ENCODE measurements around the gene NPC1.

Gene NPC1

DNA sequence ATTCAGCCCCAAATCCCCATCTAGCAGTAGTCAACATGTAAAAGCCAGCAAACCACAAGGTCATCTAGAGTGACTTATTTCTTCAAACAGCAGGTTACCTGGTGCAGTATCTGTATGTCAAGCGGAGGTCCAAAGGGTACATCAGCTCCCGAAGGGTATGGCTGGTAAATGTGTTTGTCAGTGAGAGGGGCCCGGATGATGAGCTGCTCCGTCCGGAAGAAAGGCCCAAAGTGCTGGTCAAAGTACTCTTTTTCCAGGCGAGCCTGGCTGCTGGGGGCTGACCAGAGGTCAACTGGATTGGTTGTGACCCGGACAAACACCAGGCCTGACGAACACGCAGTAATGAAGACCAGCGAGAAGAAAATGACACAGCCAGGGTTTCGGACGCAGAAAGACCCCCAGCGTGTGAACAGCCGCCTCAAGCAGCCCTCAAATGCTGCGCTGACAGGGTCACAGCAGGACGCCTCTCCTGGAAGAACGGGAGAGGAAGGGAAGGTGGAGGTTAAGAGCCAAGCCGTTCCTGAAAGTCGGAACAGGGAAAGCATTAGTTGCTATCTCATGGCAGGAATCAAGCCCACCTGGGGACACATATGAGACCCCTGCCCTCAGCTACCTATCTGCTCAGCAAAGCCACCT, 30.0 kb downstream of the NPC1 start:
- no peak overlapping the region for H3K4me3 ChIP-seq (ENCODE audit: low read length)
- H3K4me2 ChIP-seq (ENCODE audit: low read length) = no peak overlapping the region
- H3K9me3 ChIP-seq (replicated peaks; ENCODE audit: low read length) = no peaks in the 10 kb centered on the region
- no peak overlapping the region for H3K9ac ChIP-seq (ENCODE audit: low read depth, low read length)
- H3K4me1 ChIP-seq (ENCODE audit: control insufficient read depth, insufficient read depth, low read length) = no peaks in the 10 kb centered on the region
- H3K27me3 ChIP-seq (ENCODE audit: control insufficient read depth, insufficient read depth, low read length) = no peaks in the 10 kb centered on the region
- peaks cover 80% of the 10 kb centered on the region for H3K36me3 ChIP-seq (ENCODE audit: insufficient read depth, low read length)

GRCh38 chr18:23553887-23554286, 32.4 kb downstream of the NPC1 start:
- no peak overlapping the region for H3K9ac ChIP-seq (ENCODE audit: low read depth, low read length)
- H3K27me3 ChIP-seq (ENCODE audit: control insufficient read depth, insufficient read depth, low read length) = no peaks in the 10 kb centered on the region
- no peaks in the 10 kb centered on the region for H3K4me1 ChIP-seq (ENCODE audit: control insufficient read depth, insufficient read depth, low read length)
- peaks cover 78% of the 10 kb centered on the region for H3K36me3 ChIP-seq (ENCODE audit: insufficient read depth, low read length)
- no peak overlapping the region for H3K4me3 ChIP-seq (ENCODE audit: low read length)
- H3K4me2 ChIP-seq (ENCODE audit: low read length) = no peak overlapping the region
- H3K9me3 ChIP-seq (replicated peaks; ENCODE audit: low read length) = no peaks in the 10 kb centered on the region

- no peaks in the 10 kb centered on the region for H3K9me3 ChIP-seq (replicated peaks; ENCODE audit: low read length)
- H3K9ac ChIP-seq (ENCODE audit: low read depth, low read length) = no peak overlapping the region
- H3K4me2 ChIP-seq (ENCODE audit: low read length) = no peak overlapping the region
- H3K4me1 ChIP-seq (ENCODE audit: control insufficient read depth, insufficient read depth, low read length) = no peaks in the 10 kb centered on the region
- peaks cover 83% of the 10 kb centered on the region for H3K36me3 ChIP-seq (ENCODE audit: insufficient read depth, low read length)
- H3K27me3 ChIP-seq (ENCODE audit: control insufficient read depth, insufficient read depth, low read length) = no peaks in the 10 kb centered on the region
- no peak overlapping the region for H3K4me3 ChIP-seq (ENCODE audit: low read length)
These were observed 33.8 kb downstream of the NPC1 start for GRCh38 chr18:23552505-23552904.

DNA sequence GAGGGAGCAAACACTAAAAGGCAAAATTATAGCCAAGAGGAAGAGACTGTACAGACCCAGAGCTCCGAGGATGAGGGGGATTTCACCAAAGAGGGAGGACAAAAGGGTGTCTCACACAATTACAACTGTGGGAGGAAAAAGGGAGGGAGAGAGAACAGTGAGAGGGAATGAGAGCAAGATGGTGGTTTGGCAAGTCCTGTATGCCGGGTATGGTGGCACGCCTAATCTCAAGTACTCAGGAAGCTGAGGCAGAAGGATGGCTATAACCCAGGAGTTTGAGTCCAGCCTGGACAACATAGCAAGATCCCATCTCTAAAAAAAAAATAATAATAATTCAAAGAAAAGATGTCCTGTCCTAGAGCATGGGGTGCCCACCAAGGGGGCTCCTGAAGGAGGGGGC, 34.3 kb downstream of the NPC1 start:
- Histone ChIP-seq H3K4me1 (ENCODE audit: control insufficient read depth, insufficient read depth, low read length) (no peaks in the 10 kb centered on the region), H3K27me3 (ENCODE audit: control insufficient read depth, insufficient read depth, low read length) (no peaks in the 10 kb centered on the region), H3K36me3 (ENCODE audit: insufficient read depth, low read length) (peaks cover 85% of the 10 kb centered on the region), H3K4me2 (ENCODE audit: low read length) (no peak overlapping the region), H3K9ac (ENCODE audit: low read depth, low read length) (no peak overlapping the region), H3K9me3 (replicated peaks; ENCODE audit: low read length) (no peaks in the 10 kb centered on the region), H3K4me3 (ENCODE audit: low read length) (no peak overlapping the region)

DNA sequence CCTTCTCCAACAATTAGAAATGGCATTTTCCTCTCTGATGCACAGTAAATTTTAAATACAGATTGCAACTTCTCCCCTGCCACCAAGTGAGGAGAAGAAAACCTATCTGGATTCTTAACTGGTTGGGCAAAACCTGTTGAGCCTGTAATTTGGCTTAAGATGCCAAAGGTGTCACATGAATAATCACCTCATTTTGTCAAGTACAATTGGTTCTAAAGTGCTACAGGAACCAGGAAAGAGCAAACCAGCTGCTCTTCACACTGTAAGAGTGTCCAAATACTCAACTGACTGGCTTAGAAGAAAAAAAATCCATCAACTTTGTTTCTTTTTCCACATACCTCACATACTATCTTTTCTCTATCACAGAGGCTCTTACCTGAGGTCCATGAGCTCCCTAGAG, 35.4 kb downstream of the NPC1 start:
- H3K9me3 ChIP-seq (replicated peaks; ENCODE audit: low read length) = no peaks in the 10 kb centered on the region
- no peak overlapping the region for H3K4me2 ChIP-seq (ENCODE audit: low read length)
- no peaks in the 10 kb centered on the region for H3K27me3 ChIP-seq (ENCODE audit: control insufficient read depth, insufficient read depth, low read length)
- no peaks in the 10 kb centered on the region for H3K4me1 ChIP-seq (ENCODE audit: control insufficient read depth, insufficient read depth, low read length)
- H3K4me3 ChIP-seq (ENCODE audit: low read length) = no peak overlapping the region
- H3K36me3 ChIP-seq (ENCODE audit: insufficient read depth, low read length) = peaks cover 83% of the 10 kb centered on the region
- H3K9ac ChIP-seq (ENCODE audit: low read depth, low read length) = no peak overlapping the region

DNA sequence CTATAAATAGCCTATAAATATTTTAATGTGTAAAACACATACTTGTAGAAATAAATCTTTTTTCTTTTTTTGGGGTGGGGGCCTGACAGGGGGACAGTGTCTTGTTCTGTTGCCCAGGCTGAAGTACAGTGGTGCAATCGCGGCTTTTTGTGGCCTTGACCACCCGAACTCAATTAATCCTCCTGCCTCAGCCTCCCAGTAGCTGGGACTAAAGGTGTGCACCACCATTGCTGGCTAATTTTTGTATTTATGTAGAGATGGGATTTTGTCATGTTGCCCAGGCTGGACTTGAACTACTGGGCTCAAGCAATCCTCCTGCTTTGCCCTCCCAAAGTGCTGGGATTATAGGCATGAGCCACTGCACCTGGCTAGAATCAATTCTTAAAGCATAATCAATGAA, 37.6 kb downstream of the NPC1 start:
- no peaks in the 10 kb centered on the region for H3K4me1 ChIP-seq (ENCODE audit: control insufficient read depth, insufficient read depth, low read length)
- H3K4me2 ChIP-seq (ENCODE audit: low read length) = no peak overlapping the region
- H3K27me3 ChIP-seq (ENCODE audit: control insufficient read depth, insufficient read depth, low read length) = no peaks in the 10 kb centered on the region
- H3K9me3 ChIP-seq (replicated peaks; ENCODE audit: low read length) = no peaks in the 10 kb centered on the region
- H3K9ac ChIP-seq (ENCODE audit: low read depth, low read length) = no peak overlapping the region
- no peak overlapping the region for H3K4me3 ChIP-seq (ENCODE audit: low read length)
- H3K36me3 ChIP-seq (ENCODE audit: insufficient read depth, low read length) = peaks cover 82% of the 10 kb centered on the region

- Histone ChIP-seq H3K9ac (ENCODE audit: low read depth, low read length) (no peak overlapping the region), H3K4me3 (ENCODE audit: low read length) (no peak overlapping the region), H3K4me1 (ENCODE audit: control insufficient read depth, insufficient read depth, low read length) (no peaks in the 10 kb centered on the region), H3K9me3 (replicated peaks; ENCODE audit: low read length) (no peaks in the 10 kb centered on the region), H3K4me2 (ENCODE audit: low read length) (no peak overlapping the region), H3K27me3 (ENCODE audit: control insufficient read depth, insufficient read depth, low read length) (no peaks in the 10 kb centered on the region), H3K36me3 (ENCODE audit: insufficient read depth, low read length) (peaks cover 82% of the 10 kb centered on the region)
These were observed 38.0 kb downstream of the NPC1 start for GRCh38 chr18:23548275-23548674.

GRCh38 chr18:23547846-23548245, 38.5 kb downstream of the NPC1 start:
- Histone ChIP-seq H3K9me3 (replicated peaks; ENCODE audit: low read length) (no peaks in the 10 kb centered on the region), H3K27me3 (ENCODE audit: control insufficient read depth, insufficient read depth, low read length) (no peaks in the 10 kb centered on the region), H3K9ac (ENCODE audit: low read depth, low read length) (no peak overlapping the region), H3K4me1 (ENCODE audit: control insufficient read depth, insufficient read depth, low read length) (no peaks in the 10 kb centered on the region), H3K36me3 (ENCODE audit: insufficient read depth, low read length) (peaks cover 80% of the 10 kb centered on the region), H3K4me2 (ENCODE audit: low read length) (no peak overlapping the region), H3K4me3 (ENCODE audit: low read length) (no peak overlapping the region)

- H3K27me3 ChIP-seq (ENCODE audit: control insufficient read depth, insufficient read depth, low read length) = no peaks in the 10 kb centered on the region
- H3K9ac ChIP-seq (ENCODE audit: low read depth, low read length) = no peak overlapping the region
- H3K4me1 ChIP-seq (ENCODE audit: control insufficient read depth, insufficient read depth, low read length) = no peaks in the 10 kb centered on the region
- no peak overlapping the region for H3K4me2 ChIP-seq (ENCODE audit: low read length)
- H3K9me3 ChIP-seq (replicated peaks; ENCODE audit: low read length) = no peaks in the 10 kb centered on the region
- no peak overlapping the region for H3K4me3 ChIP-seq (ENCODE audit: low read length)
- H3K36me3 ChIP-seq (ENCODE audit: insufficient read depth, low read length) = peaks cover 79% of the 10 kb centered on the region
These were observed 39.0 kb downstream of the NPC1 start for GRCh38 chr18:23547306-23547705.

DNA sequence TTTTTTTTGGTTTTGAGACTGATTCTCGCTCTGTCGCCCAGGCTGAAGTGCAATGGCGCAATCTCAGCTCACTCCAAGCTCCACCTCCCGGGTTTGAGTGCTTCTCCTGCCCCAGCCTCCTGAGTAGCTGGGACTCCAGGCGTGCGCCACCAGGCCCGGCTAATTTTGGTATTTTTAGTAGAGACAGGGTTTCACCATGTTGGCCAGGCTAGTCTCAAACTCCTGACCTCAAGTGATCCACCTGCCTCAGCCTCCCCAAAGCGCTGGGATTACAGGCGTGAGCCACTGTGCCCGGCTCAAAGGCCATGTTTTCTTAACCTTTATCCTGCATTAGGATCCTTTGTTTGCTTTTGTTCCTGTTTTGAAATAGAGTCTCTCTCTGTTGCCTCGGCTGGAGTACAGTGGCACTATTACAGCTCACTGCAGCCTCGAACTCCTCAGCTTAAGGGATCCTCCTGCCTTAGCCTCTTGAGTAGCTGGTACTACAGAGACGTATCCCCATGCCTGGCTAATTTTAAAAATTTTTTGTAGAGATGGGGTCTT, 41.0 kb downstream of the NPC1 start:
- Histone ChIP-seq H3K27me3 (ENCODE audit: control insufficient read depth, insufficient read depth, low read length) (no peaks in the 10 kb centered on the region), H3K36me3 (ENCODE audit: insufficient read depth, low read length) (peaks cover 85% of the 10 kb centered on the region)

GRCh38 chr18:23542461-23542860, 43.8 kb downstream of the NPC1 start:
- H3K27me3 ChIP-seq (ENCODE audit: control insufficient read depth, insufficient read depth, low read length) = no peaks in the 10 kb centered on the region
- H3K9me3 ChIP-seq (replicated peaks; ENCODE audit: low read length) = no peaks in the 10 kb centered on the region
- H3K9ac ChIP-seq (ENCODE audit: low read depth, low read length) = no peak overlapping the region
- no peak overlapping the region for H3K4me3 ChIP-seq (ENCODE audit: low read length)
- H3K4me2 ChIP-seq (ENCODE audit: low read length) = no peak overlapping the region
- H3K4me1 ChIP-seq (ENCODE audit: control insufficient read depth, insufficient read depth, low read length) = no peaks in the 10 kb centered on the region
- peaks cover 92% of the 10 kb centered on the region for H3K36me3 ChIP-seq (ENCODE audit: insufficient read depth, low read length)

More for the DNA sequence above, 41.0 kb downstream of the NPC1 start:
- Histone ChIP-seq H3K4me1 (ENCODE audit: control insufficient read depth, insufficient read depth, low read length) (no peaks in the 10 kb centered on the region), H3K4me3 (ENCODE audit: low read length) (no peak overlapping the region), H3K9ac (ENCODE audit: low read depth, low read length) (no peak overlapping the region), H3K4me2 (ENCODE audit: low read length) (no peak overlapping the region), H3K9me3 (replicated peaks; ENCODE audit: low read length) (no peaks in the 10 kb centered on the region)

DNA sequence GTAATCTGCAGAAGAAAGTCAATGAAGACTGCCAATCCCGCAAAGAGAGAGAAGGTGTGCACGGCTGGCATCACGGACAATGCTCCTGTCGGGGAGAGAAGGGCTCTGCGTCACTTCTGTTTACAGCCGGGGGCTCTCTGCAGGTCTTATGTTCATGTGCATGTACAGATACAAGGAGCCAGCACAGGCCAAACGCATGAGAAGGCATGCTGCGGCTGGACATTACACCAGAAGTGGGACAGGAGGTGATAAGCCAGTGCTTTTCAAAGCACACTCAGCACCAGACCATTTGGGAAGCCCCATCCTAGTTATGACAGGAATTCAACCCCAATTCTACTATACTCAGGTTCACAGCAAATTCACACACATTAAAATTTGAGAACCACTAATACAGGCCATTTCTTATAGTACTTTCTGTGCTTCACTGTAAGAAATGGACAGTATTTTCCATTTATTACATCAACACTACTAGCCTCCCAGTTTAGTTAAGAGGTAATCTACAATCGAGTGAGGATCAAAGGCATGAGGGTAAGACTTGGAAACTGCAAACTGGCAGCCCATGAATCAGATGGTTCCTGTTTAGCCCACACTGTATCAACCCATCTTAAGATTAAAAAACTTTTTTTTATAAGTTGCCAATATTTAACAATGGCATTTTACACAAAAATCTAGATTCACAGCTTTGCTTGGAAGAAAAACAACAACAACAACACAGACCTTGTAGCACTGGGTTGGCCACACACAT, 44.8 kb downstream of the NPC1 start:
- Histone ChIP-seq H3K4me1 (ENCODE audit: control insufficient read depth, insufficient read depth, low read length) (no peaks in the 10 kb centered on the region), H3K9ac (ENCODE audit: low read depth, low read length) (no peak overlapping the region), H3K36me3 (ENCODE audit: insufficient read depth, low read length) (peaks cover 91% of the 10 kb centered on the region), H3K4me2 (ENCODE audit: low read length) (no peak overlapping the region), H3K4me3 (ENCODE audit: low read length) (no peak overlapping the region), H3K9me3 (replicated peaks; ENCODE audit: low read length) (no peaks in the 10 kb centered on the region), H3K27me3 (ENCODE audit: control insufficient read depth, insufficient read depth, low read length) (no peaks in the 10 kb centered on the region)

All from skeletal muscle satellite cell (primary cell).